ENCODE measurements around the gene EPHX1.

The EPHX1 gene

GRCh38 chr1:225878282-225878681 lies 68.4 kb downstream of the EPHX1 start:
- TF ChIP-seq TCF12 (IDR thresholded peaks at IDR 0.05; ENCODE audit: low read depth) (no peak), NFIC (IDR thresholded peaks at IDR 0.05) (no peak), TAF1 (IDR thresholded peaks at IDR 0.05; ENCODE audit: low read depth) (no peak), USF1 (IDR thresholded peaks at IDR 0.05) (no peak), FOXM1 (IDR thresholded peaks at IDR 0.05; ENCODE audit: borderline replicate concordance, low read depth) (no peak), EGR1 (IDR thresholded peaks at IDR 0.05) (no peak), MAX (IDR thresholded peaks at IDR 0.05) (no peak), CEBPB (IDR thresholded peaks at IDR 0.05) (no peak), CREB1 (IDR thresholded peaks at IDR 0.05; ENCODE audit: low read depth) (no peak), EP300 (IDR thresholded peaks at IDR 0.05; ENCODE audit: borderline replicate concordance) (no peak), YY1 (IDR thresholded peaks at IDR 0.05; ENCODE audit: low read depth) (no peak), ZBTB7A (IDR thresholded peaks at IDR 0.05; ENCODE audit: low read depth) (no peak), RAD21 (IDR thresholded peaks at IDR 0.05; ENCODE audit: low read depth) (no peak), TEAD4 (IDR thresholded peaks at IDR 0.05) (no peak), REST (IDR thresholded peaks at IDR 0.05; ENCODE audit: low read depth) (no peak)

GRCh38 chr1:225879521-225880221 lies 69.7 kb downstream of the EPHX1 start:
- TF ChIP-seq EGR1 (IDR thresholded peaks at IDR 0.05) (no peak), YY1 (IDR thresholded peaks at IDR 0.05; ENCODE audit: low read depth) (no peak), RAD21 (IDR thresholded peaks at IDR 0.05; ENCODE audit: low read depth) (no peak), EP300 (IDR thresholded peaks at IDR 0.05; ENCODE audit: borderline replicate concordance) (no peak)

- TF ChIP-seq EP300 (IDR thresholded peaks at IDR 0.05; ENCODE audit: borderline replicate concordance) (no peak), YY1 (IDR thresholded peaks at IDR 0.05; ENCODE audit: low read depth) (no peak), RAD21 (IDR thresholded peaks at IDR 0.05; ENCODE audit: low read depth) (no peak), ZBTB7A (IDR thresholded peaks at IDR 0.05; ENCODE audit: low read depth) (no peak), USF1 (IDR thresholded peaks at IDR 0.05) (no peak), TAF1 (IDR thresholded peaks at IDR 0.05; ENCODE audit: low read depth) (no peak), TEAD4 (IDR thresholded peaks at IDR 0.05) (no peak), CREB1 (IDR thresholded peaks at IDR 0.05; ENCODE audit: low read depth) (no peak), FOXM1 (IDR thresholded peaks at IDR 0.05; ENCODE audit: borderline replicate concordance, low read depth) (no peak), MAX (IDR thresholded peaks at IDR 0.05) (no peak), NFIC (IDR thresholded peaks at IDR 0.05) (no peak), TCF12 (IDR thresholded peaks at IDR 0.05; ENCODE audit: low read depth) (no peak), EGR1 (IDR thresholded peaks at IDR 0.05) (no peak), REST (IDR thresholded peaks at IDR 0.05; ENCODE audit: low read depth) (no peak), CEBPB (IDR thresholded peaks at IDR 0.05) (no peak)
These were observed 70.3 kb downstream of the EPHX1 start for GRCh38 chr1:225880222-225880588.

- TF ChIP-seq TCF12 (IDR thresholded peaks at IDR 0.05; ENCODE audit: low read depth) (no peak), YY1 (IDR thresholded peaks at IDR 0.05; ENCODE audit: low read depth) (no peak), REST (IDR thresholded peaks at IDR 0.05; ENCODE audit: low read depth) (no peak), CREB1 (IDR thresholded peaks at IDR 0.05; ENCODE audit: low read depth) (no peak), TAF1 (IDR thresholded peaks at IDR 0.05; ENCODE audit: low read depth) (no peak), EGR1 (IDR thresholded peaks at IDR 0.05) (no peak), EP300 (IDR thresholded peaks at IDR 0.05; ENCODE audit: borderline replicate concordance) (no peak), MAX (IDR thresholded peaks at IDR 0.05) (no peak), USF1 (IDR thresholded peaks at IDR 0.05) (no peak), NFIC (IDR thresholded peaks at IDR 0.05) (no peak), CEBPB (IDR thresholded peaks at IDR 0.05) (no peak), ZBTB7A (IDR thresholded peaks at IDR 0.05; ENCODE audit: low read depth) (no peak), RAD21 (IDR thresholded peaks at IDR 0.05; ENCODE audit: low read depth) (no peak), FOXM1 (IDR thresholded peaks at IDR 0.05; ENCODE audit: borderline replicate concordance, low read depth) (no peak), TEAD4 (IDR thresholded peaks at IDR 0.05) (no peak)
These were observed 70.7 kb downstream of the EPHX1 start for GRCh38 chr1:225880636-225881035.
